HCT116 (cell line): ENCODE data around the gene SLC22A13. TPM values are rescaled to one million over a fixed set of nuclear protein-coding genes. Genes with fewer than 3 reads are reported as not detected.

Experiments
- ATAC-seq: fragments of 200-7000 bp; cut with Tn5 transposase; 2 replicates; pipeline ENCODE4 v1.9.1; 2020; ENCODE audit warnings: mild to moderate bottlenecking, moderate library complexity
- BruUV-seq: library from RNA; stranded (reverse); fragments of 400-500 nt; replicated peaks from 2 replicates; lab custom pipeline; 2021; lab: Mats Ljungman, UMichigan
- CTCF ChIA-PET: fragments of 300-600 bp; sonication (Branson Sonifier 250); formaldehyde crosslinking; loops from one replicate; lab custom pipeline; 2021; ENCODE audit warnings: antibody characterized with exemption; lab: Charles Lee
- POLR2A ChIA-PET: fragments of 300-600, 350-600 bp; sonication (Branson Sonifier 250); formaldehyde crosslinking; loops from one replicate; lab custom pipeline; 2021; ENCODE audit warnings: antibody characterized with exemption; lab: Charles Lee
- RAD21 ChIA-PET, 2 experiments: fragments of 300-600 bp; sonication (Branson Sonifier 250); formaldehyde crosslinking; loops; one replicate each; lab custom pipeline; 2023; ENCODE audit warnings: low total read pairs in 2 of 2; ENCODE audit not compliant: uncharacterized antibody in 2 of 2, unreplicated experiment in 2 of 2, low non-redundant PET in 1 of 2; lab: Charles Lee
- DNase-seq: peaks from one replicate; pipeline ENCODE4 v3.0.0-alpha.2; 2010; ENCODE audit warnings: low read depth, low spot score
- H2AFZ ChIP-seq: fragments of 200-600 bp; shearing (Covaris generic), sonication (generic); 2 replicates; pipeline ENCODE4 v1.6.1; 2017; ENCODE audit warnings: low read depth, mixed run types, mixed read lengths, antibody characterized with exemption, low read length; ENCODE audit not compliant: poor library complexity, severe bottlenecking
- H3K27ac ChIP-seq: 2 replicates; pipeline ENCODE4 v1.5.1; 2012; ENCODE audit warnings: low read depth, low read length
- H3K27me3 ChIP-seq: fragments of 200-600 bp; sonication (generic); 2 replicates; pipeline ENCODE4 v1.6.1; 2016; ENCODE audit warnings: mixed run types, low read length, mixed read lengths; ENCODE audit not compliant: insufficient read depth
- H3K36me3 ChIP-seq, 2 experiments: fragments of 200-500 bp in 1 of 2; fragments of 200-600 bp in 1 of 2; sonication (Bioruptor generic) in 1 of 2; sonication (generic) in 1 of 2; 2 replicates each; pipeline versions ENCODE4 v1.5.1 to v1.6.1; 2014 to 2016; ENCODE audit warnings: low read length in 2 of 2, inconsistent platforms in 1 of 2, mixed read lengths in 1 of 2, mixed run types in 1 of 2; ENCODE audit not compliant: insufficient read depth in 2 of 2, control insufficient read depth in 1 of 2
- H3K4me1 ChIP-seq, 2 experiments: fragments of 200-600 bp in 1 of 2; sonication (generic) in 1 of 2; 2 replicates each; pipeline versions ENCODE4 v1.5.1 to v1.6.1; 2012 to 2017; ENCODE audit warnings: low read length in 2 of 2, inconsistent platforms in 1 of 2, mild to moderate bottlenecking in 1 of 2, mixed read lengths in 1 of 2, mixed run types in 1 of 2, moderate library complexity in 1 of 2; ENCODE audit not compliant: insufficient read depth in 2 of 2, control insufficient read depth in 1 of 2
- H3K4me2 ChIP-seq: fragments of 200-600 bp; sonication (generic); 2 replicates; pipeline ENCODE4 v1.6.1; 2017; ENCODE audit warnings: mixed run types, low read length, mixed read lengths
- H3K4me3 ChIP-seq, 2 experiments: fragments of 200-600 bp in 1 of 2; sonication (generic) in 1 of 2; replicated peaks in 1 of 2; 2 replicates each; pipeline ENCODE4 v1.5.1; 2011 to 2016; ENCODE audit warnings: low read length in 2 of 2, control low read depth in 1 of 2, low read depth in 1 of 2, mild to moderate bottlenecking in 1 of 2, mixed read lengths in 1 of 2, mixed run types in 1 of 2
- H3K79me2 ChIP-seq: fragments of 200-600 bp; sonication (generic); 2 replicates; pipeline ENCODE4 v1.6.1; 2017; ENCODE audit warnings: mild to moderate bottlenecking, mixed run types, low read length, moderate library complexity, mixed read lengths; ENCODE audit not compliant: insufficient read depth
- H3K9ac ChIP-seq: fragments of 200-600 bp; sonication (generic); 2 replicates; pipeline ENCODE4 v1.6.1; 2016; ENCODE audit warnings: low read length, mixed read lengths
- H3K9me2 ChIP-seq: fragments of 200-600 bp; sonication (generic), shearing (Covaris generic); 2 replicates; pipeline ENCODE4 v1.6.1; 2017; ENCODE audit warnings: mixed run types, mild to moderate bottlenecking, moderate library complexity; ENCODE audit not compliant: insufficient read depth
- H3K9me3 ChIP-seq, 2 experiments: fragments of 200-500 bp in 1 of 2; fragments of 200-600 bp in 1 of 2; sonication (Bioruptor generic) in 1 of 2; sonication (generic) in 1 of 2; 2 replicates each; pipeline ENCODE4 v1.6.1; 2014 to 2017; ENCODE audit warnings: low read length in 2 of 2, mixed read lengths in 2 of 2, inconsistent platforms in 1 of 2, low read depth in 1 of 2, mild to moderate bottlenecking in 1 of 2, mixed run types in 1 of 2, moderate library complexity in 1 of 2; ENCODE audit not compliant: control insufficient read depth in 1 of 2, insufficient read depth in 1 of 2
- H4K20me1 ChIP-seq: fragments of 200-600 bp; sonication (generic), shearing (Covaris generic); 2 replicates; pipeline ENCODE4 v1.6.1; 2017; ENCODE audit warnings: mixed run types, mild to moderate bottlenecking, moderate library complexity; ENCODE audit not compliant: insufficient read depth
- CEBPB ChIP-seq: IDR thresholded peaks from 2 replicates; pipeline ENCODE4 v1.6.1; 2012; ENCODE audit warnings: low read depth
- CTCF ChIP-seq, 3 experiments: fragments of 200-600 bp in 1 of 3; sonication (generic) in 1 of 3; IDR thresholded peaks in 2 of 3; conservative IDR thresholded peaks in 1 of 3; 2 replicates each; pipeline ENCODE4 v1.5.1; 2012 to 2017; ENCODE audit warnings: low read depth in 2 of 3, low read length in 2 of 3, antibody characterized with exemption in 1 of 3, borderline replicate concordance in 1 of 3, control low read depth in 1 of 3, mild to moderate bottlenecking in 1 of 3, mixed read lengths in 1 of 3, mixed run types in 1 of 3, moderate library complexity in 1 of 3; ENCODE audit not compliant: insufficient read depth in 1 of 3
- POLR2A ChIP-seq: IDR thresholded peaks from 2 replicates; pipeline ENCODE4 v1.7.0; 2011; ENCODE audit warnings: borderline replicate concordance; ENCODE audit not compliant: insufficient read depth, insufficient read length; ENCODE audit errors: extremely low read depth
- RAD21 ChIP-seq: IDR thresholded peaks from 2 replicates; pipeline ENCODE4 v1.6.1; 2012; ENCODE audit warnings: low read depth, mild to moderate bottlenecking
- ZBTB33 ChIP-seq: IDR thresholded peaks from 2 replicates; pipeline ENCODE4 v1.6.1; 2011; ENCODE audit warnings: mild to moderate bottlenecking, low read length, moderate library complexity; ENCODE audit not compliant: insufficient replicate concordance; ENCODE audit errors: extremely low read depth
- intact Hi-C: fragments of 100-400 bp; cut with micrococcal nuclease; formaldehyde crosslinking; loops from 2 replicates; pipeline ENCODE4 v1.10.0; 2022
- total RNA-seq: library from RNA; stranded (reverse); gene quantifications from one replicate; pipeline ENCODE4 v1.2.1, GENCODE V29; 2021; ENCODE audit not compliant: unreplicated experiment
- TF ChIP-seq, protein P1 (sequence below): IDR thresholded peaks from 2 replicates; pipeline ENCODE4 v1.6.1; 2012

Gene SLC22A13
- total RNA-seq, 1 experiment from 2014 or later = 0.47 TPM

DNA sequence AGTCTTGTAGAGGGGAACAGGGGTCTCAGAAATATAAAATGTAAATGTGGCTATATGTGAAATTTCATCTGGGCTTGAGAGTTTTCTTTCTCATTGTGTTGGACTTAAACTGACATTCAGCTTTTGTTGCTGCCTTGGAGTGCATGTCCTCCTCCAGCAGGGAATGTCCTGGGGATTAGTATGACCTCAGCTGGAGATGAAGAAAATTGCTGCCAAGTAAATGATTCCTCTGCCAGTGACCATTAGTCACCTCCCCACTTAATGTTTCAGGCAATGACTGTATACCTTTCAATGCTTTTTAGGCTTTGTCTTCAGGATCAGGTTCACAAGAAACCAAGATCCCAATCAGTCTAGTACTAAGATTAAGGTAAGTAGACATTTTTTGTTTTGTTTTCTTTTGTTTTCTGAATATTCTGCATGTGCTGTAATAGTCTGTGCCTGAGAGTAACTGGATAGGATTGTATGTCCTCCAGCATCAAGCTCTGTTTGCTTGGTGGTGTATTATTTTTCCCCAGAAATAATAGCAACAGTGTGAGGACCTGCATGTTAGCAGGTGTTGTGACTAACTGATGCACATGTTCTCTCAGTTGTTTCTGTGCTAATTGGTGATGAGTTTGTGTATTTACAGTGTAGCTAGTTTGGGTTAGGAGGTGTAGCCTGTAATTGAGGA, 18.1 kb upstream of the SLC22A13 start:
- H2AFZ ChIP-seq = no peak overlapping the region
- TF ChIP-seq RAD21 = peak; percentile 56
- TF ChIP-seq CTCF (IDR thresholded peaks at IDR 0.05 in 2 of 3, conservative IDR thresholded peaks at IDR 0.05 in 1 of 3; ENCODE audit: borderline replicate concordance in 1 of 3, insufficient read depth in 1 of 3, low read depth in 2 of 3, low read length in 2 of 3) = peak in 1 of 3 experiments; percentile 29; a peak in 1 of 6 replicates
- TF ChIP-seq, protein P1, sequence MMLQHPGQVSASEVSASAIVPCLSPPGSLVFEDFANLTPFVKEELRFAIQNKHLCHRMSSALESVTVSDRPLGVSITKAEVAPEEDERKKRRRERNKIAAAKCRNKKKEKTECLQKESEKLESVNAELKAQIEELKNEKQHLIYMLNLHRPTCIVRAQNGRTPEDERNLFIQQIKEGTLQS = no peak
- no peak for TF ChIP-seq POLR2A
- TF ChIP-seq ZBTB33 = no peak
- no peak for TF ChIP-seq CEBPB
- TF ChIP-seq, all 23 proteins: peak for 2
- H3K9ac ChIP-seq = no peak overlapping the region
- H4K20me1 ChIP-seq = no peaks in the 10 kb centered on the region; the same call in 1 of the 2 replicates
- BruUV-seq = no TSS peak
- CTCF ChIA-PET = no interaction called here
- no peaks in the 10 kb centered on the region for H3K27me3 ChIP-seq
- intact Hi-C loops = loop anchor here (1.0 to 5.0 kb wide), 2 partner anchors 115 to 129 kb away; no protein-coding TSS in a partner anchor
- peaks cover 7 to 29% of the 10 kb centered on the region in 2 experiments; a peak in 3 of 4 replicates for H3K36me3 ChIP-seq
- H3K4me2 ChIP-seq = no peak overlapping the region
- RAD21 ChIA-PET = no interaction called here
- no peak overlapping the region for H3K4me3 ChIP-seq
- H3K9me3 ChIP-seq = no peaks in the 10 kb centered on the region
- ATAC-seq (peak; percentile 82), DNase-seq (peak; percentile 13)
- POLR2A ChIA-PET = no interaction called here
- H3K9me2 ChIP-seq = no peaks in the 10 kb centered on the region
- H3K4me1 ChIP-seq = no peaks in the 10 kb centered on the region; a peak in 1 of 4 replicates
- no peak overlapping the region for H3K27ac ChIP-seq
- no peaks in the 10 kb centered on the region; the same call in 1 of the 2 replicates for H3K79me2 ChIP-seq
